Activated naive CD8-positive, alpha-beta T cell (primary cell): Measurements from ENCODE around the gene ZFP36.
A peak's percentile ranks its signal among the peaks of the same experiment; 100 is the strongest.

Source experiments
- H3K27ac Mint-ChIP-seq: one replicate; pipeline ENCODE4 v1.8.0; 2021; ENCODE audit warnings: mixed read lengths
- H3K27me3 Mint-ChIP-seq: one replicate; pipeline ENCODE4 v1.8.0; 2021; ENCODE audit warnings: mixed read lengths
- H3K36me3 Mint-ChIP-seq: one replicate; pipeline ENCODE4 v1.8.0; 2021; ENCODE audit warnings: mixed read lengths
- H3K4me1 Mint-ChIP-seq: one replicate; pipeline ENCODE4 v1.8.0; 2021; ENCODE audit warnings: low read depth, mixed read lengths
- H3K4me3 Mint-ChIP-seq: one replicate; pipeline ENCODE4 v1.8.0; 2021; ENCODE audit warnings: mild to moderate bottlenecking, mixed read lengths
- H3K9me3 Mint-ChIP-seq: one replicate; pipeline ENCODE4 v1.8.0; 2021; ENCODE audit warnings: low read depth, mixed read lengths

The ZFP36 gene

DNA sequence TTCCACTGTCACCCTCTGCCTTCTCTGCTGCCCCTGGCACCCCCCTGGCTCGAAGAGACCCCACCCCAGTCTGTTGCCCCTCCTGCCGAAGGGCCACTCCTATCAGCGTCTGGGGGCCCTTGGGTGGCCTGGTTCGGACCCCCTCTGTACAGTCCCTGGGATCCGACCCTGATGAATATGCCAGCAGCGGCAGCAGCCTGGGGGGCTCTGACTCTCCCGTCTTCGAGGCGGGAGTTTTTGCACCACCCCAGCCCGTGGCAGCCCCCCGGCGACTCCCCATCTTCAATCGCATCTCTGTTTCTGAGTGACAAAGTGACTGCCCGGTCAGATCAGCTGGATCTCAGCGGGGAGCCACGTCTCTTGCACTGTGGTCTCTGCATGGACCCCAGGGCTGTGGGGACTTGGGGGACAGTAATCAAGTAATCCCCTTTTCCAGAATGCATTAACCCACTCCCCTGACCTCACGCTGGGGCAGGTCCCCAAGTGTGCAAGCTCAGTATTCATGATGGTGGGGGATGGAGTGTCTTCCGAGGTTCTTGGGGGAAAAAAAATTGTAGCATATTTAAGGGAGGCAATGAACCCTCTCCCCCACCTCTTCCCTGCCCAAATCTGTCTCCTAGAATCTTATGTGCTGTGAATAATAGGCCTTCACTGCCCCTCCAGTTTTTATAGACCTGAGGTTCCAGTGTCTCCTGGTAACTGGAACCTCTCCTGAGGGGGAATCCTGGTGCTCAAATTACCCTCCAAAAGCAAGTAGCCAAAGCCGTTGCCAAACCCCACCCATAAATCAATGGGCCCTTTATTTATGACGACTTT, 2.0 kb downstream of the ZFP36 start:
- Mint-ChIP-seq H3K36me3 (peaks cover 5% of the 10 kb centered on the region), H3K4me1 (peaks cover 50% of the 10 kb centered on the region), H3K9me3 (no peaks in the 10 kb centered on the region), H3K27ac (peak overlapping the region; percentile 92), H3K27me3 (no peaks in the 10 kb centered on the region), H3K4me3 (peak overlapping the region; percentile 95)

DNA sequence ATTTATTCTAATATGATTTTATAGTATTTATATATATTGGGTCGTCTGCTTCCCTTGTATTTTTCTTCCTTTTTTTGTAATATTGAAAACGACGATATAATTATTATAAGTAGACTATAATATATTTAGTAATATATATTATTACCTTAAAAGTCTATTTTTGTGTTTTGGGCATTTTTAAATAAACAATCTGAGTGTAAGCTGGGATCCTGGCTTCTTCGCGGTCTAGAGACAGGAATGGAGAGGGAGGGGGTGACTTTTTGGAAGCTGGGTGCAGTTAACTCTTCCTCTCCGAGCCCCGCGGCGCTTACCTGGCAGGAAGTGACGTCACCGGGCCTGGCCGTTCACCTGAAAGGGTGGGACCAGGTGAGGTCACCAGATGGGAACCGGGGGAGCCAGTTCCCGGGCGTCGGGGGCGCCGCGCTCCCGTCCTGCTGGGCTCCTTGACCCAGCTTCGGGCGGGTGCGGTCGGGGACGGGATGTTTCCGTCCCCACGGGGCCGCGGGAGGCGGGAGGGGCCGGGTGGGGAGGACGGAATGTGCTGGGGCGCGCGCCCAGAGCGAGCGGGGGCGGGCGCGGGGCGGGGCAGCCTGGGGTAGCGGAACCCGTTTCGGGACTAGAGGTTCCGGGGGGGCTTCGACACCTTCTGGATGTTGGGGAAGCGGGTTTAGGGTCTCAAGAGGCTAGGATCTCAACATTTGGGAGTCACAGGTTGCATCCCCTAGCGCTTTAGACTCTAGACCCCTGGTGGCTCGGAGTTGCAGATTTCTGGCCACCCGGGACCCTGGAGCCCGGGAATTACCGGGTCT, 2.8 kb downstream of the ZFP36 start:
- H3K27me3 Mint-ChIP-seq: no peaks in the 10 kb centered on the region
- peak overlapping the region; percentile 95 for H3K4me3 Mint-ChIP-seq
- no peaks in the 10 kb centered on the region for H3K9me3 Mint-ChIP-seq
- H3K27ac Mint-ChIP-seq: peak overlapping the region; percentile 93
- H3K4me1 Mint-ChIP-seq: peaks cover 53% of the 10 kb centered on the region
- H3K36me3 Mint-ChIP-seq: peaks cover 5% of the 10 kb centered on the region

- Mint-ChIP-seq H3K36me3 (peaks cover 5% of the 10 kb centered on the region), H3K9me3 (no peaks in the 10 kb centered on the region), H3K4me3 (peak overlapping the region; percentile 84), H3K4me1 (peaks cover 51% of the 10 kb centered on the region), H3K27ac (peak overlapping the region; percentile 93), H3K27me3 (no peaks in the 10 kb centered on the region)
Observed at GRCh38 chr19:39410017-39410830, 3.6 kb downstream of the ZFP36 start.

GRCh38 chr19:39410831-39411080, 4.1 kb downstream of the ZFP36 start:
- Mint-ChIP-seq H3K4me3 (peak overlapping the region; percentile 84), H3K9me3 (no peaks in the 10 kb centered on the region), H3K4me1 (peaks cover 45% of the 10 kb centered on the region), H3K36me3 (peaks cover 5% of the 10 kb centered on the region), H3K27me3 (no peaks in the 10 kb centered on the region), H3K27ac (peak overlapping the region; percentile 93)

- Mint-ChIP-seq H3K4me1 (peaks cover 42% of the 10 kb centered on the region), H3K27ac (peak overlapping the region; percentile 93), H3K4me3 (peak overlapping the region; percentile 84), H3K9me3 (no peaks in the 10 kb centered on the region), H3K36me3 (peaks cover 5% of the 10 kb centered on the region), H3K27me3 (no peaks in the 10 kb centered on the region)
Observed at GRCh38 chr19:39411081-39411831, 4.6 kb downstream of the ZFP36 start.

GRCh38 chr19:39411832-39412099, 5.1 kb downstream of the ZFP36 start:
- peaks cover 41% of the 10 kb centered on the region for H3K4me1 Mint-ChIP-seq
- H3K9me3 Mint-ChIP-seq: no peaks in the 10 kb centered on the region
- peaks cover 5% of the 10 kb centered on the region for H3K36me3 Mint-ChIP-seq
- peak overlapping the region; percentile 84 for H3K4me3 Mint-ChIP-seq
- H3K27ac Mint-ChIP-seq: peak overlapping the region; percentile 93
- no peaks in the 10 kb centered on the region for H3K27me3 Mint-ChIP-seq

- no peaks in the 10 kb centered on the region for H3K27me3 Mint-ChIP-seq
- H3K4me1 Mint-ChIP-seq: peaks cover 41% of the 10 kb centered on the region
- H3K36me3 Mint-ChIP-seq: peaks cover 5% of the 10 kb centered on the region
- no peaks in the 10 kb centered on the region for H3K9me3 Mint-ChIP-seq
- H3K4me3 Mint-ChIP-seq: peak within 1 kb of the TSS; percentile 84
- peak within 1 kb of the TSS; percentile 93 for H3K27ac Mint-ChIP-seq
Observed at GRCh38 chr19:39412100-39412866, 5.6 kb downstream of the ZFP36 start, which contains the start of gene PLEKHG2. Gene PLEKHG2, plus strand, starts transcription at chr19:39412669. Its CDS starts 1,418 bp downstream, at chr19:39414087.

GRCh38 chr19:39412867-39413271, 6.2 kb downstream of the ZFP36 start:
- peaks cover 5% of the 10 kb centered on the region for H3K36me3 Mint-ChIP-seq
- H3K9me3 Mint-ChIP-seq: no peaks in the 10 kb centered on the region
- H3K4me3 Mint-ChIP-seq: peak overlapping the region; percentile 84
- H3K4me1 Mint-ChIP-seq: peaks cover 40% of the 10 kb centered on the region
- no peak overlapping the region for H3K27ac Mint-ChIP-seq
- no peaks in the 10 kb centered on the region for H3K27me3 Mint-ChIP-seq

- H3K36me3 Mint-ChIP-seq: peaks cover 5% of the 10 kb centered on the region
- no peaks in the 10 kb centered on the region for H3K27me3 Mint-ChIP-seq
- no peaks in the 10 kb centered on the region for H3K9me3 Mint-ChIP-seq
- peak overlapping the region; percentile 87 for H3K4me3 Mint-ChIP-seq
- peaks cover 38% of the 10 kb centered on the region for H3K4me1 Mint-ChIP-seq
- H3K27ac Mint-ChIP-seq: peak overlapping the region; percentile 72
Observed at GRCh38 chr19:39413272-39413910, 6.7 kb downstream of the ZFP36 start.

GRCh38 chr19:39413911-39414608, 7.4 kb downstream of the ZFP36 start:
- Mint-ChIP-seq H3K27ac (peak overlapping the region; percentile 72), H3K27me3 (no peaks in the 10 kb centered on the region), H3K4me3 (peak overlapping the region; percentile 87), H3K4me1 (peaks cover 33% of the 10 kb centered on the region), H3K9me3 (no peaks in the 10 kb centered on the region), H3K36me3 (no peaks in the 10 kb centered on the region)

- no peak overlapping the region for H3K27ac Mint-ChIP-seq
- no peaks in the 10 kb centered on the region for H3K9me3 Mint-ChIP-seq
- no peaks in the 10 kb centered on the region for H3K27me3 Mint-ChIP-seq
- H3K4me3 Mint-ChIP-seq: no peak overlapping the region
- H3K4me1 Mint-ChIP-seq: peaks cover 30% of the 10 kb centered on the region
- H3K36me3 Mint-ChIP-seq: no peaks in the 10 kb centered on the region
Observed at GRCh38 chr19:39415111-39416046, 8.7 kb downstream of the ZFP36 start.
